GM12874 (cell line): Measurements from ENCODE around the gene ELP4.

Experiments
- CTCF ChIP-seq: IDR thresholded peaks from 2 replicates; pipeline ENCODE4 v1.5.1; 2011; ENCODE audit warnings: low read depth, mild to moderate bottlenecking, control low read depth, low read length, moderate library complexity; ENCODE audit not compliant: insufficient read depth

Gene ELP4

GRCh38 chr11:31815711-31816467, 306.3 kb downstream of the ELP4 start:
- TF ChIP-seq CTCF: no peak

GRCh38 chr11:31816468-31817053, 307.0 kb downstream of the ELP4 start:
- no peak for TF ChIP-seq CTCF

GRCh38 chr11:31817054-31817620, 307.6 kb downstream of the ELP4 start:
- no peak for TF ChIP-seq CTCF

GRCh38 chr11:31817621-31818424, 308.3 kb downstream of the ELP4 start:
- no peak for TF ChIP-seq CTCF

DNA sequence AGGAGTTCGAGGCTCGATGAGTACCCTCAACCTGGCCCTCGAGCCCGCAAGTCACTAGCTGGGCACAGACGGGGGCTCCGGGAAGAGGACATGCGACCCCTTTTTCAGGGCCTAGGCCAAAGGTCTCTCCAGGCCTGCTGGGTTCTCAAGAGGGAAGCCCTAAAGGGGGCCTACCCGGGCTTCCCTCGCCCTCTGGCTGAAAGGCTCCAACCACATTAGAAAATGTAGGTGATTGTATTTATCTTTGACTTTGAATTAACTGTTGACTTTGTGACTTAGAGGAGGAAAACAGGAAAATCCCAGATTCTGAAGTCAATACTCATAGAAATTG, 308.8 kb downstream of the ELP4 start:
- TF ChIP-seq CTCF: no peak

DNA sequence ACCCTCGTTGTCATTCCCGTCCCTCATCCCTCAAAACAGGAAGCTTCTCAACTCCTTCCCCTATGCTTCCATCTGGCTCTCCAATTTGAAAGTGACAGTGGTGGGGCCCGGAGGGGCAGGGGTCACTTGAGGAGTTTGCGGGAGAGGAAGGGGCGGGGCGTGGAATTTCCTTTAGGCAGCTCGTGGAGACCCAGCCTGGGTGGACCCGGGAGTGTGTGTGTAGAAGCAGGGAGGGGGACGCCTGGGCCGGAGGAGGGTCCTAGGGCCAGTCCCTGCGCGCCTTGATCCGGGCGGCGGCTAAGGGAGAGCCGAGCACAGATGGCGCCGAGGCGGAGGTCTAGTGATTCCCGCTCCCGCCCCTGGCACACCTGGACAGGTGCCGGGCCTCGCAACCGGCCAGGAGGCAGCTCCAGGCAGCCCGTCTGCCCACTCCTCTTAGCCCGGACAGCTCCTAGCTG, 309.3 kb downstream of the ELP4 start:
- no peak for TF ChIP-seq CTCF
